ENCODE measurements around the gene NDE1.

- TF ChIP-seq CTCF (conservative IDR thresholded peaks at IDR 0.05; ENCODE audit: low read depth, low read length) (no peak), POLR2A (IDR thresholded peaks at IDR 0.05; ENCODE audit: low read depth, low read length) (no peak), RFX5 (IDR thresholded peaks at IDR 0.05; ENCODE audit: low read depth, low read length) (no peak), MAFK (IDR thresholded peaks at IDR 0.05; ENCODE audit: low read depth, low read length) (no peak), MAZ (IDR thresholded peaks at IDR 0.05; ENCODE audit: borderline replicate concordance, low read depth, low read length) (no peak), SMC3 (IDR thresholded peaks at IDR 0.05; ENCODE audit: low read depth, low read length) (no peak), RCOR1 (IDR thresholded peaks at IDR 0.05; ENCODE audit: insufficient replicate concordance, low read length) (no peak), USF2 (IDR thresholded peaks at IDR 0.05; ENCODE audit: low read depth, low read length) (no peak), RAD21 (IDR thresholded peaks at IDR 0.05; ENCODE audit: low read length) (no peak), FOS (IDR thresholded peaks at IDR 0.05; ENCODE audit: low read depth, low read length) (no peak), NFE2L2 (IDR thresholded peaks at IDR 0.05; ENCODE audit: low read depth, low read length) (no peak), BHLHE40 (IDR thresholded peaks at IDR 0.05; ENCODE audit: low read depth, low read length) (no peak)
Measured at GRCh38 chr16:15770512-15770911, 120.5 kb downstream of the NDE1 start.

All from IMR-90 (cell line).